ENCODE data around the gene GSK3B. TPM values are rescaled to one million over a fixed set of nuclear protein-coding genes. Genes with fewer than 3 reads are reported as not detected.

GSK3B gene
- total and polyA plus RNA-seq, 2 donors (not counting 3 experiments of a cell fraction or from before 2014, with no cell fraction given): 22.1 to 50.1 TPM

DNA sequence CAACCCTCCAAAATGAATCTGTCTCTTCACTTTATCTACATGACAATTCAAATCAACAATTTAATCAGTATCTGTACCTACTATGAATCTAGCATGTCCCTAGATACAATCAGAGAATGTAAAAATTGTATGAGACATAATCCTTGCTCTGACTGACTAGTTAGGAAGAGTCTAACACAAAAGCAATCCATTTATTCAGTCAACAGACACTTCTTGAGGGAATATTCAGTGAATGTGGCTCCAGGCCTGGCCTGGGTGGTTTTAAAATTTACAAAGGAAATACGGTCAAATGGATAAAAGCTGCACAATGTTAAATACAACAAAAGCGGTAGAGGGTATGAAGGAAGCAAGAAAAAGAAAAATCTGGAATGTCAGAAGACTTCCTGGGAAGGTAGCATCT lies 45.2 kb downstream of the GSK3B start:
- no peak overlapping the region for H3K9ac ChIP-seq (replicated peaks; ENCODE audit: extremely low read depth, insufficient read depth, low read length)
- TF ChIP-seq MAX (IDR thresholded peaks at IDR 0.05; ENCODE audit: insufficient read depth, insufficient read length): no peak
- TF ChIP-seq GATA2 (IDR thresholded peaks at IDR 0.05; ENCODE audit: insufficient read depth, insufficient read length, low read depth, low read length): no peak
- no peak for TF ChIP-seq FOS (IDR thresholded peaks at IDR 0.05; ENCODE audit: borderline replicate concordance, insufficient read depth, low read length)
- TF ChIP-seq JUN (IDR thresholded peaks at IDR 0.05; ENCODE audit: borderline replicate concordance, insufficient read depth, insufficient read length, low read depth): no peak
- no peak for TF ChIP-seq POLR2AphosphoS5 (IDR thresholded peaks at IDR 0.05; ENCODE audit: insufficient read depth, low read depth, low read length)
- TF ChIP-seq MYC (IDR thresholded peaks at IDR 0.05; ENCODE audit: low read depth, low read length): no peak
- TF ChIP-seq POLR2A (IDR thresholded peaks at IDR 0.05; ENCODE audit: low read depth, low read length): no peak
- no peak for TF ChIP-seq CTCF (IDR thresholded peaks at IDR 0.05; ENCODE audit: extremely low read depth in 1 of 2, insufficient read depth in 1 of 2, low read depth in 1 of 2, low read length in 2 of 2)
- TF ChIP-seq EZH2 (IDR thresholded peaks at IDR 0.05; ENCODE audit: borderline replicate concordance, low read depth, low read length, severe bottlenecking): no peak
- H3K9me3 ChIP-seq (replicated peaks; ENCODE audit: control insufficient read depth, insufficient read depth, low read length): no peaks in the 10 kb centered on the region
- no peak overlapping the region for H3K27ac ChIP-seq (ENCODE audit: insufficient read depth, low read depth, low read length)
- no peaks in the 10 kb centered on the region for H3K27me3 ChIP-seq (ENCODE audit: control insufficient read depth in 2 of 2, insufficient read depth in 2 of 2, low read length in 2 of 2)
- no peak overlapping the region for H3K4me2 ChIP-seq (ENCODE audit: insufficient read depth, low read length)
- ChIA-PET CTCF (interaction anchor here (1.2 kb wide), 1 partner anchor 44 kb away, joined by 3 read pairs; no protein-coding TSS in a partner anchor), POLR2A (interaction anchor here (0.5 kb wide), 1 partner anchor 11 kb away, joined by 4 read pairs; no protein-coding TSS in a partner anchor)
- intact Hi-C loops (cut with micrococcal nuclease) (no loop called here), dilution Hi-C loops (cut with MboI; ENCODE audit: extremely low pct_ligation_motif_present, low sequenced_read_pairs) (no loop called here)
- no peak for DNase-seq (ENCODE audit: low read depth, low spot score)
- H3K36me3 ChIP-seq (ENCODE audit: control insufficient read depth in 2 of 2, extremely low read depth in 1 of 2, insufficient read depth in 2 of 2, low read length in 2 of 2): no peaks in the 10 kb centered on the region
- H2AFZ ChIP-seq (ENCODE audit: low read depth, low read length): no peak overlapping the region
- H3K9me1 ChIP-seq (replicated peaks; ENCODE audit: control insufficient read depth, extremely low read depth, insufficient read depth, low read length): no peaks in the 10 kb centered on the region
- BruUV-seq (replicated peaks): no TSS peak
- peaks cover 95% of the 10 kb centered on the region for H3K79me2 ChIP-seq (ENCODE audit: control insufficient read depth, insufficient read depth, low read length)
- peaks cover 27% of the 10 kb centered on the region for H4K20me1 ChIP-seq (replicated peaks; ENCODE audit: control insufficient read depth, extremely low read depth, insufficient read depth, low read length)
- no peak overlapping the region for H3K4me3 ChIP-seq (replicated peaks in 1 of 3; ENCODE audit: insufficient read depth in 1 of 3, low read depth in 1 of 3, low read length in 3 of 3)
- no peaks in the 10 kb centered on the region for H3K4me1 ChIP-seq (ENCODE audit: control insufficient read depth, extremely low read depth, insufficient read depth, low read length)
- FAIRE-seq: no peak
